HEK293 (cell line): ENCODE data around the gene VAV3.
A peak's percentile ranks its signal among the peaks of the same experiment; 100 is the strongest.

Experiments
- CTCF ChIA-PET: fragments of 350-600 bp; formaldehyde crosslinking; extraction: SDS; loops from one replicate; lab custom pipeline; 2021; ENCODE audit warnings: antibody characterized with exemption; lab: Yijun Ruan, JAX
- POLR2A ChIA-PET: fragments of 300-600 bp; formaldehyde crosslinking; extraction: SDS; loops from one replicate; lab custom pipeline; 2020; ENCODE audit warnings: antibody characterized with exemption, inconsistent platforms; lab: Yijun Ruan, JAX
- H3K27ac ChIP-seq: fragments of 200-500 bp; sonication (Bioruptor generic); 2 replicates; pipeline ENCODE4 v1.5.1; 2014; ENCODE audit warnings: low read depth, low read length, control low read depth, inconsistent platforms; ENCODE audit errors: extremely low read depth
- H3K36me3 ChIP-seq, 2 experiments: fragments of 200-500 bp in 1 of 2; sonication (Bioruptor generic) in 1 of 2; 1 replicate in 1 of 2; 2 replicates in 1 of 2; pipeline ENCODE4 v1.5.1; 2014 to 2017; ENCODE audit warnings: inconsistent platforms in 2 of 2, low read length in 2 of 2; ENCODE audit not compliant: control insufficient read depth in 2 of 2, insufficient read depth in 1 of 2
- H3K4me1 ChIP-seq: fragments of 200-500 bp; sonication (Bioruptor generic); 2 replicates; pipeline ENCODE4 v1.5.1; 2014; ENCODE audit warnings: mild to moderate bottlenecking, low read length, inconsistent platforms; ENCODE audit not compliant: control insufficient read depth, insufficient read depth
- H3K4me3 ChIP-seq: 2 replicates; pipeline ENCODE4 v1.5.1; 2011; ENCODE audit warnings: low read depth, mild to moderate bottlenecking, control low read depth, low read length, moderate library complexity
- H3K9me3 ChIP-seq: fragments of 200-500 bp; sonication (Bioruptor generic); 2 replicates; pipeline ENCODE4 v1.5.1; 2014; ENCODE audit warnings: low read depth, low read length, inconsistent platforms; ENCODE audit not compliant: control insufficient read depth, insufficient read depth
- IKZF3 ChIP-seq: fragments of 450-650 bp; IDR thresholded peaks from 2 replicates; pipeline ENCODE4 v1.5.0; 2018; ENCODE audit warnings: missing biosample characterization, mild to moderate bottlenecking, missing genetic modification characterization, moderate library complexity
- PBX3 ChIP-seq: sonication (generic); formaldehyde crosslinking; IDR thresholded peaks from 2 replicates; pipeline ENCODE4 v1.8.1; 2022; ENCODE audit warnings: mild to moderate bottlenecking, moderate library complexity, missing genetic modification reagents
- REPIN1 ChIP-seq: fragments of 450-650 bp; formaldehyde crosslinking; IDR thresholded peaks from 2 replicates; pipeline ENCODE4 v1.5.1; 2017; ENCODE audit warnings: missing biosample characterization, missing genetic modification characterization, low read depth
- SETDB1 ChIP-seq: IDR thresholded peaks from one replicate; pipeline ENCODE4 v1.6.1; 2017; ENCODE audit warnings: mild to moderate bottlenecking, low read length, moderate library complexity, mixed read lengths; ENCODE audit not compliant: insufficient read length
- SP2 ChIP-seq: fragments of 450-650 bp; formaldehyde crosslinking; IDR thresholded peaks from 2 replicates; pipeline ENCODE4 v1.5.1; 2016; ENCODE audit warnings: missing biosample characterization, missing genetic modification characterization
- ZBTB1 ChIP-seq: fragments of 450-650 bp; formaldehyde crosslinking; IDR thresholded peaks from 2 replicates; pipeline ENCODE4 v1.5.1; 2016; ENCODE audit warnings: missing biosample characterization, missing genetic modification characterization
- ZBTB44 ChIP-seq: fragments of 450-650 bp; IDR thresholded peaks from 2 replicates; pipeline ENCODE4 v1.5.1; 2018; ENCODE audit warnings: missing biosample characterization, mild to moderate bottlenecking, missing genetic modification characterization
- ZEB2 ChIP-seq: fragments of 450-650 bp; formaldehyde crosslinking; IDR thresholded peaks from 2 replicates; pipeline ENCODE4 v1.5.1; 2016; ENCODE audit warnings: missing biosample characterization, missing genetic modification characterization
- ZFHX2 ChIP-seq: fragments of 450-650 bp; formaldehyde crosslinking; conservative IDR thresholded peaks from 2 replicates; pipeline ENCODE4 v1.5.1; 2016; ENCODE audit warnings: missing biosample characterization, missing genetic modification characterization
- ZFP69B ChIP-seq: fragments of 450-650 bp; formaldehyde crosslinking; IDR thresholded peaks from 2 replicates; pipeline ENCODE4 v1.5.1; 2016; ENCODE audit warnings: missing biosample characterization, missing genetic modification characterization
- ZNF121 ChIP-seq: fragments of 450-650 bp; formaldehyde crosslinking; IDR thresholded peaks from 2 replicates; pipeline ENCODE4 v1.5.1; 2016; ENCODE audit warnings: missing biosample characterization, missing genetic modification characterization
- ZNF174 ChIP-seq: fragments of 450-650 bp; formaldehyde crosslinking; IDR thresholded peaks from 2 replicates; pipeline ENCODE4 v1.5.0; 2017; ENCODE audit warnings: missing biosample characterization, mild to moderate bottlenecking, missing genetic modification characterization
- ZNF18 ChIP-seq: fragments of 450-650 bp; formaldehyde crosslinking; IDR thresholded peaks from 2 replicates; pipeline ENCODE4 v1.5.1; 2016; ENCODE audit warnings: missing biosample characterization, missing genetic modification characterization
- ZNF221 ChIP-seq: fragments of 450-650 bp; formaldehyde crosslinking; IDR thresholded peaks from 2 replicates; pipeline ENCODE4 v1.5.1; 2017; ENCODE audit warnings: missing biosample characterization, missing genetic modification characterization, borderline replicate concordance
- ZNF248 ChIP-seq: fragments of 450-650 bp; formaldehyde crosslinking; IDR thresholded peaks from 2 replicates; pipeline ENCODE4 v1.5.1; 2017; ENCODE audit warnings: missing biosample characterization, missing genetic modification characterization
- ZNF350 ChIP-seq: fragments of 450-650 bp; formaldehyde crosslinking; IDR thresholded peaks from 2 replicates; pipeline ENCODE4 v1.5.0; 2017; ENCODE audit warnings: missing biosample characterization, mild to moderate bottlenecking, missing genetic modification characterization
- ZNF404 ChIP-seq: fragments of 450-650 bp; formaldehyde crosslinking; IDR thresholded peaks from 2 replicates; pipeline ENCODE4 v1.5.1; 2017; ENCODE audit warnings: missing biosample characterization, missing genetic modification characterization
- ZNF518A ChIP-seq: fragments of 450-650 bp; formaldehyde crosslinking; conservative IDR thresholded peaks from 2 replicates; pipeline ENCODE4 v1.5.1; 2016; ENCODE audit warnings: low read depth, missing biosample characterization, missing genetic modification characterization
- ZNF549 ChIP-seq: fragments of 450-650 bp; IDR thresholded peaks from 2 replicates; pipeline ENCODE4 v1.5.1; 2018; ENCODE audit warnings: missing biosample characterization, missing genetic modification characterization, mild to moderate bottlenecking, inconsistent platforms, moderate library complexity
- ZNF561 ChIP-seq: fragments of 450-650 bp; IDR thresholded peaks from 2 replicates; pipeline ENCODE4 v1.5.1; 2018; ENCODE audit warnings: missing biosample characterization, missing genetic modification characterization, borderline replicate concordance
- ZNF571 ChIP-seq: fragments of 450-650 bp; formaldehyde crosslinking; IDR thresholded peaks from 2 replicates; pipeline ENCODE4 v1.5.0; 2017; ENCODE audit warnings: missing biosample characterization, missing genetic modification characterization
- ZNF629 ChIP-seq: fragments of 450-650 bp; formaldehyde crosslinking; IDR thresholded peaks from 2 replicates; pipeline ENCODE4 v1.5.1; 2017; ENCODE audit warnings: missing biosample characterization, missing genetic modification characterization
- ZNF639 ChIP-seq: fragments of 450-650 bp; formaldehyde crosslinking; IDR thresholded peaks from 2 replicates; pipeline ENCODE4 v1.5.1; 2016; ENCODE audit warnings: missing biosample characterization, missing genetic modification characterization
- ZNF654 ChIP-seq: fragments of 450-650 bp; formaldehyde crosslinking; IDR thresholded peaks from 2 replicates; pipeline ENCODE4 v1.5.1; 2016; ENCODE audit warnings: low read depth, missing biosample characterization, missing genetic modification characterization
- ZNF785 ChIP-seq: fragments of 450-650 bp; formaldehyde crosslinking; IDR thresholded peaks from 2 replicates; pipeline ENCODE4 v1.5.1; 2016; ENCODE audit warnings: missing biosample characterization, missing genetic modification characterization
- ZNF791 ChIP-seq: fragments of 450-650 bp; formaldehyde crosslinking; IDR thresholded peaks from 2 replicates; pipeline ENCODE4 v1.5.1; 2016; ENCODE audit warnings: missing biosample characterization, missing genetic modification characterization
- ZNF792 ChIP-seq: fragments of 450-650 bp; formaldehyde crosslinking; IDR thresholded peaks from 2 replicates; pipeline ENCODE4 v1.5.1; 2016; ENCODE audit warnings: missing biosample characterization, missing genetic modification characterization
- ZSCAN18 ChIP-seq: fragments of 450-650 bp; formaldehyde crosslinking; IDR thresholded peaks from 2 replicates; pipeline ENCODE4 v1.5.1; 2016; ENCODE audit warnings: missing biosample characterization, missing genetic modification characterization

VAV3 gene

GRCh38 chr1:107609808-107610207 is 355.2 kb downstream of the VAV3 start:
- H3K36me3 ChIP-seq: no peaks in the 10 kb centered on the region
- H3K4me3 ChIP-seq: no peak overlapping the region
- H3K4me1 ChIP-seq: peaks cover 7% of the 10 kb centered on the region; the same call in 1 of the 2 replicates
- H3K27ac ChIP-seq: no peak overlapping the region
- no peaks in the 10 kb centered on the region for H3K9me3 ChIP-seq
- ChIA-PET CTCF (no interaction called here), POLR2A (no interaction called here)
- no peak for TF ChIP-seq ZBTB44 (tag by site-specific recombination)
- no peak for TF ChIP-seq ZNF121
- no peak for TF ChIP-seq ZNF18
- TF ChIP-seq ZNF549 (tag by site-specific recombination): no peak
- no peak for TF ChIP-seq ZFP69B (tag by site-specific recombination)
- TF ChIP-seq ZNF248: no peak
- TF ChIP-seq ZNF174 (tag by site-specific recombination): no peak
- no peak for TF ChIP-seq ZNF404 (tag by site-specific recombination)
- no peak for TF ChIP-seq ZSCAN18 (tag by site-specific recombination)
- TF ChIP-seq ZNF785 (tag by site-specific recombination): no peak
- no peak for TF ChIP-seq ZBTB1
- TF ChIP-seq ZNF629: peak; percentile 15; the same call in 1 of the 2 replicates
- TF ChIP-seq ZEB2 (tag by site-specific recombination): peak; percentile 21; the same call in 1 of the 2 replicates
- TF ChIP-seq ZNF791 (tag by site-specific recombination): no peak
- TF ChIP-seq ZNF571 (tag by site-specific recombination): no peak
- 0 out of 2 replicates have a peak, but pooled peaks have one; percentile 44 for TF ChIP-seq ZNF561 (tag by site-specific recombination)
- 0 out of 2 replicates have a peak, but pooled peaks have one; percentile 23 for TF ChIP-seq ZNF350 (tag by site-specific recombination)
- TF ChIP-seq ZNF792: no peak
- no peak for TF ChIP-seq ZNF639 (tag by site-specific recombination)
- TF ChIP-seq SP2: no peak
- TF ChIP-seq SETDB1: no peak
- no peak for TF ChIP-seq PBX3 (CRISPR knock-in tag)
- no peak for TF ChIP-seq ZNF654 (tag by site-specific recombination)
- TF ChIP-seq ZNF518A (tag by site-specific recombination): no peak
- no peak for TF ChIP-seq REPIN1 (tag by site-specific recombination)
- TF ChIP-seq ZFHX2: no peak
- TF ChIP-seq ZNF221 (tag by site-specific recombination): no peak
- peak; percentile 71; the same call in 1 of the 2 replicates for TF ChIP-seq IKZF3
